Thyroid gland (tissue), 4 donors: Measurements from ENCODE around the gene KIAA1755.

Source experiments
- CTCF ChIP-seq, 6 experiments: fragments of 200-600 bp in 3 of 6; fragments of 450-650 bp in 3 of 6; sonication (generic) in 3 of 6; IDR thresholded peaks; one replicate each; pipeline ENCODE4 v1.5.1; 2016 to 2019; ENCODE audit warnings: antibody characterized with exemption in 6 of 6, mild to moderate bottlenecking in 2 of 6, inconsistent platforms in 1 of 6, moderate library complexity in 1 of 6
- POLR2A ChIP-seq, 2 donors: fragments of 450-650 bp; IDR thresholded peaks; one replicate each; pipeline ENCODE4 v1.6.1; 2017; ENCODE audit warnings: antibody characterized with exemption in 2 of 2, mild to moderate bottlenecking in 2 of 2, moderate library complexity in 1 of 2

GRCh38 chr20:38191654-38192053, 68.9 kb downstream of the KIAA1755 start:
- TF ChIP-seq POLR2A (IDR thresholded peaks at IDR 0.05) (no peak), CTCF (IDR thresholded peaks at IDR 0.05) (no peak)
